Body of pancreas (tissue), 4 donors: Measurements from ENCODE around the gene PPP1R9B. TPM values are rescaled to one million over a fixed set of nuclear protein-coding genes. Genes with fewer than 3 reads are reported as not detected.

ENCODE experiments used
- ATAC-seq: fragments of 150-250 bp; one replicate; pipeline ENCODE4 v1.9.1; 2016
- DNase-seq, 4 donors: peaks; one replicate each; pipeline ENCODE4 v3.0.0-alpha.2; 2019
- H3K27ac ChIP-seq, 4 donors: fragments of 200-600 bp; sonication (generic); 1 replicate in 3 of 4; 2 replicates in 1 of 4; pipeline versions ENCODE4 v1.5.1 to v1.6.1; 2016 to 2019; ENCODE audit warnings: mild to moderate bottlenecking in 1 of 4, mixed read lengths in 1 of 4, moderate library complexity in 1 of 4
- H3K27me3 ChIP-seq, 2 donors: fragments of 200-600 bp; sonication (generic); one replicate each; pipeline ENCODE4 v1.6.0; 2016; ENCODE audit warnings: mild to moderate bottlenecking in 1 of 2
- H3K36me3 ChIP-seq, 2 donors: fragments of 200-600 bp; sonication (generic); replicated peaks in 1 of 2; 2 replicates each; pipeline ENCODE4 v1.5.1; 2016; ENCODE audit warnings: low read depth in 2 of 2; ENCODE audit not compliant: insufficient read depth in 1 of 2
- H3K4me1 ChIP-seq: fragments of 200-600 bp; sonication (generic); one replicate; pipeline ENCODE4 v1.6.0; 2016
- H3K4me3 ChIP-seq, 2 donors: fragments of 200-600 bp; sonication (generic); 1 replicate in 1 of 2; 2 replicates in 1 of 2; pipeline ENCODE4 v1.5.1; 2016 to 2019
- H3K9me3 ChIP-seq, 3 donors: fragments of 200-600 bp; sonication (generic); 1 replicate in 2 of 3; 2 replicates in 1 of 3; pipeline ENCODE4 v1.5.1; 2016
- CTCF ChIP-seq, 7 experiments: fragments of 450-650 bp in 4 of 7; fragments of 200-600 bp in 3 of 7; sonication (generic) in 3 of 7; IDR thresholded peaks; one replicate each; pipeline ENCODE4 v1.5.1; 2016 to 2019; ENCODE audit warnings: antibody characterized with exemption in 7 of 7
- POLR2A ChIP-seq, 3 donors: fragments of 450-650 bp; IDR thresholded peaks; one replicate each; pipeline ENCODE4 v1.6.1; 2016; ENCODE audit warnings: antibody characterized with exemption in 3 of 3, mild to moderate bottlenecking in 2 of 3
- WGBS, 2 donors: methylation state at CpG; one replicate each; pipeline ENCODE4 v1.1.5; 2017; 5-methylcytosine and 5-hydroxymethylcytosine counted together
- intact Hi-C: fragments of 100-400 bp; cut with DNase I; formaldehyde crosslinking; loops from one replicate; pipeline ENCODE4 v1.15.1; 2023
- total RNA-seq, 2 donors: library from RNA; depleted of rRNA; stranded (reverse); fragments of >200 nt; gene quantifications; one replicate each; pipeline ENCODE4 v1.1.0, GENCODE V29; 2016

The PPP1R9B gene
- total RNA-seq, 2 donors from 2014 or later, result 20.0 to 31.0 TPM

GRCh38 chr17:50094243-50094752 lies 56.2 kb downstream of the PPP1R9B start:
- peaks cover 45% of the 10 kb centered on the region for H3K4me1 ChIP-seq
- H3K27me3 ChIP-seq, result no peaks in the 10 kb centered on the region
- peak overlapping the region in 1 of 2 donors; percentile 90 for H3K4me3 ChIP-seq
- peak; percentile 90 to 93 (median 92) for DNase-seq
- TF ChIP-seq POLR2A (IDR thresholded peaks at IDR 0.05), result peak in 1 of 3 donors; percentile 18
- TF ChIP-seq CTCF (IDR thresholded peaks at IDR 0.05), result peak; percentile 75 to 92 (median 90)
- ATAC-seq, result peak; percentile 69
- H3K36me3 ChIP-seq, result peaks cover 0 to 5% of the 10 kb centered on the region in 2 donors
- H3K9me3 ChIP-seq, result no peaks in the 10 kb centered on the region
- intact Hi-C loops, result no loop called here
- peak overlapping the region; percentile 82 to 96 (median 86) for H3K27ac ChIP-seq
- WGBS, 2 donors, result 0 to 3% methylated on average over 9 to 21 of the region's 21 CpGs

- DNase-seq (no peak), ATAC-seq (no peak)
- intact Hi-C loops, result no loop called here
- Histone ChIP-seq H3K27me3 (no peaks in the 10 kb centered on the region), H3K36me3 (peaks cover 0 to 7% of the 10 kb centered on the region in 2 donors), H3K27ac (peak overlapping the region in 3 of 4 donors; percentile 83 to 96 (median 89)), H3K4me3 (no peak overlapping the region), H3K4me1 (peaks cover 41% of the 10 kb centered on the region), H3K9me3 (no peaks in the 10 kb centered on the region)
- 10 to 27% methylated on average over 2 to 3 of the region's 3 CpGs for WGBS, 2 donors
- no peak for TF ChIP-seq POLR2A (IDR thresholded peaks at IDR 0.05)
- TF ChIP-seq CTCF (IDR thresholded peaks at IDR 0.05), result no peak
Measured at GRCh38 chr17:50093807-50094206, 56.7 kb downstream of the PPP1R9B start.

- H3K4me3 ChIP-seq, result no peak overlapping the region
- H3K9me3 ChIP-seq, result no peaks in the 10 kb centered on the region
- H3K27ac ChIP-seq, result no peak overlapping the region
- TF ChIP-seq CTCF (IDR thresholded peaks at IDR 0.05) (no peak), POLR2A (IDR thresholded peaks at IDR 0.05) (no peak)
- no peaks in the 10 kb centered on the region for H3K27me3 ChIP-seq
- WGBS, 2 donors, result 70 to 92% methylated on average over 3 of the region's 3 CpGs
- intact Hi-C loops, result no loop called here
- DNase-seq (no peak), ATAC-seq (no peak)
- H3K36me3 ChIP-seq, result peaks cover 0 to 7% of the 10 kb centered on the region in 2 donors
- H3K4me1 ChIP-seq, result peaks cover 35% of the 10 kb centered on the region
Measured at GRCh38 chr17:50093246-50093645, 57.2 kb downstream of the PPP1R9B start.

GRCh38 chr17:50091918-50092285 lies 58.6 kb downstream of the PPP1R9B start:
- WGBS, 2 donors, result 67 to 78% methylated on average over 2 of the region's 2 CpGs
- Histone ChIP-seq H3K27ac (no peak overlapping the region), H3K4me1 (peaks cover 22% of the 10 kb centered on the region), H3K27me3 (no peaks in the 10 kb centered on the region), H3K4me3 (no peak overlapping the region), H3K9me3 (no peaks in the 10 kb centered on the region), H3K36me3 (peaks cover 0 to 5% of the 10 kb centered on the region in 2 donors)
- TF ChIP-seq CTCF (IDR thresholded peaks at IDR 0.05), result no peak
- TF ChIP-seq POLR2A (IDR thresholded peaks at IDR 0.05), result no peak
- intact Hi-C loops, result no loop called here
- no peak for DNase-seq
- no peak for ATAC-seq
